Endodermal cell (in vitro differentiated cells): ENCODE results near the gene INKA2. TPM values are rescaled to one million over a fixed set of nuclear protein-coding genes. Genes with fewer than 3 reads are reported as not detected.
A peak's percentile ranks its signal among the peaks of the same experiment; 100 is the strongest.

Source experiments
- DNase-seq: peaks from one replicate; pipeline ENCODE4 v3.0.0-alpha.2; 2017
- H3K27ac ChIP-seq: 2 replicates; pipeline ENCODE4 v1.5.1; 2013; ENCODE audit warnings: mild to moderate bottlenecking, low read depth, low read length, moderate library complexity
- H3K27me3 ChIP-seq: 2 replicates; pipeline ENCODE4 v1.6.1; 2013; ENCODE audit warnings: mild to moderate bottlenecking, low read length, moderate library complexity; ENCODE audit not compliant: insufficient read depth, control insufficient read depth, poor library complexity, severe bottlenecking
- H3K36me3 ChIP-seq: 2 replicates; pipeline ENCODE4 v1.7.0; 2013; ENCODE audit warnings: mild to moderate bottlenecking, low read length, moderate library complexity; ENCODE audit not compliant: control insufficient read depth, insufficient read depth
- H3K4me1 ChIP-seq: one replicate; pipeline ENCODE4 v1.7.0; 2013; ENCODE audit warnings: low read length; ENCODE audit not compliant: control insufficient read depth, insufficient read depth
- H3K4me3 ChIP-seq: 2 replicates; pipeline ENCODE4 v1.5.1; 2013; ENCODE audit warnings: mild to moderate bottlenecking, low read length, moderate library complexity
- H3K9ac ChIP-seq: 2 replicates; pipeline ENCODE4 v1.6.1; 2013; ENCODE audit warnings: mild to moderate bottlenecking, low read length, moderate library complexity; ENCODE audit not compliant: poor library complexity, severe bottlenecking; ENCODE audit errors: extremely low read depth
- H3K9me3 ChIP-seq: 2 replicates; pipeline ENCODE4 v1.6.1; 2013; ENCODE audit warnings: mild to moderate bottlenecking, low read length, moderate library complexity; ENCODE audit not compliant: control insufficient read depth
- H3K27ac Mint-ChIP-seq: 2 replicates; pipeline ENCODE4 v1.8.0; 2020; ENCODE audit warnings: mixed read lengths
- H3K27me3 Mint-ChIP-seq: 2 replicates; pipeline ENCODE4 v1.8.0; 2021; ENCODE audit warnings: mild to moderate bottlenecking, mixed read lengths; ENCODE audit not compliant: insufficient read depth
- H3K36me3 Mint-ChIP-seq: 2 replicates; pipeline ENCODE4 v1.8.0; 2020; ENCODE audit warnings: low read depth, mixed read lengths
- H3K4me1 Mint-ChIP-seq: 2 replicates; pipeline ENCODE4 v1.8.0; 2020; ENCODE audit warnings: mixed read lengths
- H3K4me3 Mint-ChIP-seq: 2 replicates; pipeline ENCODE4 v1.8.0; 2020; ENCODE audit warnings: mild to moderate bottlenecking, moderate library complexity, mixed read lengths
- H3K9me3 Mint-ChIP-seq: 2 replicates; pipeline ENCODE4 v1.8.0; 2020; ENCODE audit warnings: mild to moderate bottlenecking, mixed read lengths
- WGBS, 2 experiments: methylation state at CpG; one replicate each; pipeline versions ENCODE4 v1.1.5 to v1.1.7; 2013; ENCODE audit warnings: missing lambda C conversion rate in 2 of 2, mixed read lengths in 1 of 2; ENCODE audit not compliant: insufficient coverage in 1 of 2, insufficient read length in 1 of 2; 5-methylcytosine and 5-hydroxymethylcytosine counted together
- total RNA-seq, 2 donors: library from RNA; stranded (reverse); fragmentation: NEBNext Ultra II Directional in 1 of 2; extraction: Animal tissue kit (Norgen Biotek cat#: 25700) in 1 of 2; gene quantifications; 2 replicates in 1 of 2; 3 replicates in 1 of 2; pipeline ENCODE4 v1.2.1, GENCODE V29; 2021
- TF ChIP-seq, protein P1 (sequence below): fragments of 200-600 bp; sonication (generic); conservative IDR thresholded peaks from 2 replicates; pipeline ENCODE4 v1.5.0; 2021; ENCODE audit warnings: antibody characterized with exemption, mild to moderate bottlenecking

The INKA2 gene
- total RNA-seq, 2 donors from 2014 or later: 1.4 to 1.9 TPM

DNA sequence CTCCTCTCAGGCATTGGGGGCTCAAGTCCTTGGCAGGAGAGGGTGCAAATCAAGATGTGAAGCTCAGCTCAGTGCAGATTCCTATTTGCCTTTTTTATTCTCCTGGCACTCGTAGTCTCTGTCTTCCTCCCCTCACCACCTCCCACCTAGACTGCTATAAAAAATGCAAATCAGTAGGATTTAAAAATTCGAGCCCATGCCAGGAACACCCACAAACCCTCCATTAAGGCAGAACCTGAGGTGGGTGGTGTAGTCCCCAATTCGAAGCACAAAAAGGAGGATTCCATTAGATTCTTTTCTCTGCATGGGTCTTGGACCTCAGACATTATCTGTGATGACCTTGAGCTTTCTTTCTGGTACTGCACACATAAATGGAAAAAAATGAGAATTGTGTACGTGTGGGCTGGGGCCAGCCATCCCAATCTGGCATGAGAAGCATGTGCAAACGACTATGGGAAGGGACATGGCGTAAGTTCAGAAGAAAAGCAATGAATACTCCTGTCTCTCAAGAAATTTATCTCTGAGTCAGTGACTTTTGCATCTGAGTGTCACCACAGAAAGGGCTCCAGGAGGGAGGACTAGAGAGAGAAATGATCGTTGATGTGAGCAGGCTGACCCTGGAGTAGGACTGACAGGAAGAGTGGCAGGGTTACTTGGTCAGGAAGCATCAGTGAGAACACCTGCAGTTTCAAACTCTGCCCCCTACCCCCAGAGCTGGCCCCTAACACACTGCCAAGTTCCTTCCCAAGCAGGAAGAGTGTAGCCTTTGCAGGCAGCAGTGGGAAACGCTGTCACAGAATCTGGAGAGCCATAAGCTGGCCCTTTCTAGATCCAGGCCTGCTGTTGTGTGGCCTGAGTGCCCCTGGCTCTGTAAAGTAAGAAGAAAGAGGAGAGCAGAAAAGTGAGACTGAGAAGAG, 1.7 kb downstream of the INKA2 start:
- Histone ChIP-seq H3K4me1 (peaks cover 10% of the 10 kb centered on the region), H3K9ac (no peak overlapping the region), H3K36me3 (no peaks in the 10 kb centered on the region), H3K9me3 (no peaks in the 10 kb centered on the region), H3K27ac (no peak overlapping the region), H3K4me3 (peak overlapping the region; percentile 84), H3K27me3 (peaks cover 39% of the 10 kb centered on the region)
- Mint-ChIP-seq H3K27me3 (peaks cover 25% of the 10 kb centered on the region), H3K4me1 (peaks cover 9% of the 10 kb centered on the region), H3K9me3 (no peaks in the 10 kb centered on the region), H3K4me3 (peak overlapping the region; percentile 65), H3K27ac (no peak overlapping the region), H3K36me3 (no peaks in the 10 kb centered on the region)
- TF ChIP-seq, protein P1, sequence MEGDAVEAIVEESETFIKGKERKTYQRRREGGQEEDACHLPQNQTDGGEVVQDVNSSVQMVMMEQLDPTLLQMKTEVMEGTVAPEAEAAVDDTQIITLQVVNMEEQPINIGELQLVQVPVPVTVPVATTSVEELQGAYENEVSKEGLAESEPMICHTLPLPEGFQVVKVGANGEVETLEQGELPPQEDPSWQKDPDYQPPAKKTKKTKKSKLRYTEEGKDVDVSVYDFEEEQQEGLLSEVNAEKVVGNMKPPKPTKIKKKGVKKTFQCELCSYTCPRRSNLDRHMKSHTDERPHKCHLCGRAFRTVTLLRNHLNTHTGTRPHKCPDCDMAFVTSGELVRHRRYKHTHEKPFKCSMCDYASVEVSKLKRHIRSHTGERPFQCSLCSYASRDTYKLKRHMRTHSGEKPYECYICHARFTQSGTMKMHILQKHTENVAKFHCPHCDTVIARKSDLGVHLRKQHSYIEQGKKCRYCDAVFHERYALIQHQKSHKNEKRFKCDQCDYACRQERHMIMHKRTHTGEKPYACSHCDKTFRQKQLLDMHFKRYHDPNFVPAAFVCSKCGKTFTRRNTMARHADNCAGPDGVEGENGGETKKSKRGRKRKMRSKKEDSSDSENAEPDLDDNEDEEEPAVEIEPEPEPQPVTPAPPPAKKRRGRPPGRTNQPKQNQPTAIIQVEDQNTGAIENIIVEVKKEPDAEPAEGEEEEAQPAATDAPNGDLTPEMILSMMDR: no peak
- WGBS, 2 experiments: 36 to 61% methylated on average over 3 to 8 of the region's 8 CpGs
- DNase-seq: no peak

DNA sequence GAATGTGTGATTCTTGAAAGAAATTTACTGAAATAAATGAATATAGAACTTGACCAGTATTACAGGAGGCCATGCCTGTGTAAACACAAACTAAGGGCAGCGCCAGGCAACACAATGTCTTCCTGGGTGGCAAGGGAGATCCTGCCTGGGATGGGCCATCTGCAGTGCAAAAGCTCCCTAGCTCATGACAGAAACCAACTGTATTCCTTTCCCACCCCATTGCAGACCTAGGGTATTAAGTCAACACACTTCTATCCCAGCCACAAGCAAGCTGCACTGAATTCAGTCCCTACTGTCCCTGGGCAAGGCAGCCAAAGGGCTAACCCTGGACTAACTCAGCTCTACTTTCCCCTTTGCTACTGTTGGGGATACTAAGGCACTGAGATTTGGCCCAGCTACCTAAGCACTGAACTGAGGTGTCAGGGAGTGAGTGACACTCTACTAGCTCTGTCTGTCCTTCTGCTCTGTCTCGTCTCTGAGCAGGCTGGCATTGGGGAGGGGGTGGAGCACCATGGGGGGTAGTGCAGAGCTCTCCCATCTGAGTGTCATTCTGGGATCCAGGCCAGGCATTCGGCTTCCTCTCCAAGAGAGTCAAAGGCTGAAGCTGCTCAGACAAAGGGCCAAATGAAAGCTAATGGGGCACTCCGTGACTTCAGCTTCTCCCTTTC, 2.5 kb downstream of the INKA2 start:
- no peaks in the 10 kb centered on the region for H3K36me3 Mint-ChIP-seq
- no peak for DNase-seq
- Histone ChIP-seq H3K36me3 (no peaks in the 10 kb centered on the region), H3K4me3 (no peak overlapping the region), H3K9ac (no peak overlapping the region), H3K27ac (no peak overlapping the region), H3K4me1 (peaks cover 10% of the 10 kb centered on the region), H3K27me3 (peaks cover 31% of the 10 kb centered on the region), H3K9me3 (no peaks in the 10 kb centered on the region)
- H3K9me3 Mint-ChIP-seq: no peaks in the 10 kb centered on the region
- 74 to 79% methylated on average over 3 to 4 of the region's 4 CpGs for WGBS, 2 experiments
- no peak overlapping the region for H3K27ac Mint-ChIP-seq
- H3K27me3 Mint-ChIP-seq: peaks cover 18% of the 10 kb centered on the region
- H3K4me1 Mint-ChIP-seq: peaks cover 9% of the 10 kb centered on the region
- TF ChIP-seq, protein P1: no peak
- H3K4me3 Mint-ChIP-seq: no peak overlapping the region

DNA sequence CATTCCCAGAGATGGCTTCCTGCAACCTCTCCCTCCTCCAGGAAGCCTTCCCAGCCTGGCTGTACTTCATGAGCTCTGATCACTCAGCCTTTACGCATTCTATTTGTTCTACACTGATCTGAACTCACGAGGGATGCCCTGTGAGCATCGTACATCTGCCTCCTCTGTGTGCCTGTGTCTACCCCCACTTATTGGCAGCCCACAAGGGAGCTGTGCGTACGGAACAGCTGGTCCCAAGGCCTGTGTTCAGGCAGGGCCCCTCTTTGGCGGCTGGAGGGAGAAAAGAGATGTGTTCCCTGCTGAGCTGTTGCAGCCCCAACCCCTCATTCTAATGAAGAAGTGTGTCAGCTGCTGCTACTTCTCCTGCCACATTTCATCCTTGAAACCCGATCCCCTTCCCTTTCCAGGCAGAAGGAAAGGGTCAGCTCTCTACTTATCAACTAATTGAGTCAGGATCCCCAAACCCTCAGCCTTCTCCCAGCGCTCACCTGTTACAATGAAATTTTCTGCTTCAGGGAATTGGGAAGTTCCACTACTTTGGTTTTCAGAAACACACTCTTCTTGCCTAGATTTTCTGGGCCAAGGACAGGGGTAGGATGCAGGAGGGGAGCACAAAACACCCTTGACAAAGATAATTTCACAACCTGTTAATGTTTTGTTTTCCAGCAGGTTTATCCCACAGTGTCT, 3.2 kb downstream of the INKA2 start:
- H3K27me3 ChIP-seq: peaks cover 24% of the 10 kb centered on the region
- Mint-ChIP-seq H3K4me1 (peaks cover 9% of the 10 kb centered on the region), H3K27ac (no peak overlapping the region), H3K9me3 (no peaks in the 10 kb centered on the region), H3K36me3 (no peaks in the 10 kb centered on the region), H3K4me3 (no peak overlapping the region), H3K27me3 (peaks cover 11% of the 10 kb centered on the region)
- H3K9ac ChIP-seq: no peak overlapping the region
- WGBS, 2 experiments: 53 to 54% methylated on average over 7 to 8 of the region's 8 CpGs
- H3K4me1 ChIP-seq: peaks cover 10% of the 10 kb centered on the region
- no peaks in the 10 kb centered on the region for H3K9me3 ChIP-seq
- no peak overlapping the region for H3K4me3 ChIP-seq
- H3K36me3 ChIP-seq: no peaks in the 10 kb centered on the region
- TF ChIP-seq, protein P1: no peak
- H3K27ac ChIP-seq: peak overlapping the region; percentile 4
- no peak for DNase-seq
